Tibial nerve (tissue), 4 donors: ENCODE measurements around the gene SLC5A1.
"Not testable (repeated sequence)": the region's sequence is repeated elsewhere in the genome, so short reads cannot be mapped to it uniquely, and the experiment has no call there.

Experiments
- CTCF ChIP-seq, 5 experiments: fragments of 200-600 bp in 3 of 5; fragments of 450-650 bp in 2 of 5; sonication (generic) in 3 of 5; IDR thresholded peaks; one replicate each; pipeline ENCODE4 v1.5.1; 2016 to 2019; ENCODE audit warnings: antibody characterized with exemption in 5 of 5, mild to moderate bottlenecking in 3 of 5, moderate library complexity in 2 of 5
- EP300 ChIP-seq, 2 donors: sonication (generic); formaldehyde crosslinking; IDR thresholded peaks; one replicate each; pipeline ENCODE4 v1.6.1; 2017; ENCODE audit warnings: antibody characterized with exemption in 2 of 2, mild to moderate bottlenecking in 1 of 2
- POLR2A ChIP-seq, 2 donors: fragments of 450-650 bp; IDR thresholded peaks; one replicate each; pipeline ENCODE4 v1.6.1; 2017; ENCODE audit warnings: antibody characterized with exemption in 2 of 2, mild to moderate bottlenecking in 2 of 2, moderate library complexity in 2 of 2

GRCh38 chr22:32135958-32136357 lies 92.9 kb downstream of the SLC5A1 start:
- TF ChIP-seq POLR2A, CTCF, EP300 (IDR thresholded peaks at IDR 0.05): not testable (repeated sequence)
